HL-60 (cell line): ENCODE results near the gene NEDD4L.

Experiments used
- POLR2AphosphoS5 ChIP-seq: IDR thresholded peaks from 2 replicates; pipeline ENCODE4 v1.6.1; 2012; ENCODE audit warnings: low read depth
- TF ChIP-seq, protein P1 (sequence below): IDR thresholded peaks from one replicate; pipeline ENCODE4 v1.5.1; 2011; ENCODE audit warnings: low read length, control low read depth, inconsistent platforms; ENCODE audit not compliant: insufficient read depth
- TF ChIP-seq, protein P2 (sequence below): IDR thresholded peaks from 2 replicates; pipeline ENCODE4 v1.6.1; 2012; ENCODE audit warnings: low read depth; ENCODE audit not compliant: insufficient replicate concordance

- TF ChIP-seq, protein P1, sequence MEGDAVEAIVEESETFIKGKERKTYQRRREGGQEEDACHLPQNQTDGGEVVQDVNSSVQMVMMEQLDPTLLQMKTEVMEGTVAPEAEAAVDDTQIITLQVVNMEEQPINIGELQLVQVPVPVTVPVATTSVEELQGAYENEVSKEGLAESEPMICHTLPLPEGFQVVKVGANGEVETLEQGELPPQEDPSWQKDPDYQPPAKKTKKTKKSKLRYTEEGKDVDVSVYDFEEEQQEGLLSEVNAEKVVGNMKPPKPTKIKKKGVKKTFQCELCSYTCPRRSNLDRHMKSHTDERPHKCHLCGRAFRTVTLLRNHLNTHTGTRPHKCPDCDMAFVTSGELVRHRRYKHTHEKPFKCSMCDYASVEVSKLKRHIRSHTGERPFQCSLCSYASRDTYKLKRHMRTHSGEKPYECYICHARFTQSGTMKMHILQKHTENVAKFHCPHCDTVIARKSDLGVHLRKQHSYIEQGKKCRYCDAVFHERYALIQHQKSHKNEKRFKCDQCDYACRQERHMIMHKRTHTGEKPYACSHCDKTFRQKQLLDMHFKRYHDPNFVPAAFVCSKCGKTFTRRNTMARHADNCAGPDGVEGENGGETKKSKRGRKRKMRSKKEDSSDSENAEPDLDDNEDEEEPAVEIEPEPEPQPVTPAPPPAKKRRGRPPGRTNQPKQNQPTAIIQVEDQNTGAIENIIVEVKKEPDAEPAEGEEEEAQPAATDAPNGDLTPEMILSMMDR, result no peak
- TF ChIP-seq, protein P2, sequence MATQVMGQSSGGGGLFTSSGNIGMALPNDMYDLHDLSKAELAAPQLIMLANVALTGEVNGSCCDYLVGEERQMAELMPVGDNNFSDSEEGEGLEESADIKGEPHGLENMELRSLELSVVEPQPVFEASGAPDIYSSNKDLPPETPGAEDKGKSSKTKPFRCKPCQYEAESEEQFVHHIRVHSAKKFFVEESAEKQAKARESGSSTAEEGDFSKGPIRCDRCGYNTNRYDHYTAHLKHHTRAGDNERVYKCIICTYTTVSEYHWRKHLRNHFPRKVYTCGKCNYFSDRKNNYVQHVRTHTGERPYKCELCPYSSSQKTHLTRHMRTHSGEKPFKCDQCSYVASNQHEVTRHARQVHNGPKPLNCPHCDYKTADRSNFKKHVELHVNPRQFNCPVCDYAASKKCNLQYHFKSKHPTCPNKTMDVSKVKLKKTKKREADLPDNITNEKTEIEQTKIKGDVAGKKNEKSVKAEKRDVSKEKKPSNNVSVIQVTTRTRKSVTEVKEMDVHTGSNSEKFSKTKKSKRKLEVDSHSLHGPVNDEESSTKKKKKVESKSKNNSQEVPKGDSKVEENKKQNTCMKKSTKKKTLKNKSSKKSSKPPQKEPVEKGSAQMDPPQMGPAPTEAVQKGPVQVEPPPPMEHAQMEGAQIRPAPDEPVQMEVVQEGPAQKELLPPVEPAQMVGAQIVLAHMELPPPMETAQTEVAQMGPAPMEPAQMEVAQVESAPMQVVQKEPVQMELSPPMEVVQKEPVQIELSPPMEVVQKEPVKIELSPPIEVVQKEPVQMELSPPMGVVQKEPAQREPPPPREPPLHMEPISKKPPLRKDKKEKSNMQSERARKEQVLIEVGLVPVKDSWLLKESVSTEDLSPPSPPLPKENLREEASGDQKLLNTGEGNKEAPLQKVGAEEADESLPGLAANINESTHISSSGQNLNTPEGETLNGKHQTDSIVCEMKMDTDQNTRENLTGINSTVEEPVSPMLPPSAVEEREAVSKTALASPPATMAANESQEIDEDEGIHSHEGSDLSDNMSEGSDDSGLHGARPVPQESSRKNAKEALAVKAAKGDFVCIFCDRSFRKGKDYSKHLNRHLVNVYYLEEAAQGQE, result no peak
- no peak for TF ChIP-seq POLR2AphosphoS5
Measured at GRCh38 chr18:58204776-58205442, 160.9 kb downstream of the NEDD4L start.
